Measurements from ENCODE around the gene CAMKK1.
A peak's percentile ranks its signal among the peaks of the same experiment; 100 is the strongest.
"Not testable (repeated sequence)": the region's sequence is repeated elsewhere in the genome, so short reads cannot be mapped to it uniquely, and the experiment has no call there.

CAMKK1 gene

DNA sequence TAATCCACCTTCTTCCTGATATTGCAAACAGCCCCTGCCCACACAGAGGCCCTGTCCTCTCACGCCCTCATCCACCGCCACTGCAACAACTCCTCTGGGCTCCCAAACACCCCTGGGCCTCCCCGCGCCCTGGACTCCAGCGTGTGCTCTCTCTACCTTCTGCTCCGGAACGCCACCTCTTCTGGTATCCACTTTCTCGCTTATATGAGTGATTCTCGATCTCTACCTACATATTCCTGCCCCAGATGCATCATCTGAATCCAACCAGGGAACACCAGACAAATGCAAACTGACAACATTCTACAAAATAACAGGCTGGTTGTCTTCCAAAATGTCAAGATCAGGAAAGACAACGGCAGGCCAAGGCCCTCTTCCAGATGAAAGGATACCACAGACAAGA lies 19.0 kb downstream of the CAMKK1 start:
- DNase-seq = no peak

DNA sequence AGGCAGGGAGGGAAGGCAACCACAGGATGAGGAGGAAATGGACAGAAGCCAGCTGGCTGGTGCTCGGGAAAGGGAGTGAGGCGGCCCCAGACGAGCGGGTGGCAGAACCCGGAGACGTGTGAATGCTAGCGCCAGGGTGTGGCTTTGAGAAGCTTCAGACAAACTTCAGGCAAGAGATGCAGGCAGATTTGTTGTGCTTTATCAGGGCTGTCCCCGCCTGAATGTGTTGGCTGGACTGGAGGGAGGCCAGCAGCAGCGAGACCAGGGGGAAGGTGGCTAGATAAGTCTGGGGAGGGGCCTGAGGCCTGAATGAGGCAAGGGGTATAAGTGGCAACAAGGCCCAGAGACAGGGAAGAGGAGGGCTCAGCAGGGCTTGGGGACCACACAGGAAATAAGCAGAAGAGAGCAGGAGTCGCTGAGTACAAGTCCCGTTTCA lies 22.0 kb downstream of the CAMKK1 start:
- no peak for DNase-seq

DNA sequence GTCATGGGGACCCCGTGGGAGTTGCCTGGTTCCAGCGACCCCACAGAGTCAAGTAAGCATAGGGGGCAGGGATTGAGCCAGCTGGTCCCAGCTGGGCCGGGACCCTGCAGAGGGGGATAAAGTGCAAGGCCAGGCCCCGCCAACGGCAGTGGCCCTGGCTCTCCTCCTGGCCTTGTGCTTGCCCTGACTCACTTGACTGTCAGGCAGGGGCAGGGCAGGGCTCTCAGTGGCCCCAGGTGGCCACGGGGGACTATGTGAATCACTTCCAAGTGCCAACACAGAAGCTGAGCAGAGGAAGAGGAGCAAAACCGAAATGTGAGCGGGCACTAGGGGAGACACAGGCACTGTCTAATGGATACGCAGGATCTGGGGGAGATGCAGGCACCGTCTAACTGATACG lies 25.2 kb downstream of the CAMKK1 start:
- DNase-seq = no peak

DNA sequence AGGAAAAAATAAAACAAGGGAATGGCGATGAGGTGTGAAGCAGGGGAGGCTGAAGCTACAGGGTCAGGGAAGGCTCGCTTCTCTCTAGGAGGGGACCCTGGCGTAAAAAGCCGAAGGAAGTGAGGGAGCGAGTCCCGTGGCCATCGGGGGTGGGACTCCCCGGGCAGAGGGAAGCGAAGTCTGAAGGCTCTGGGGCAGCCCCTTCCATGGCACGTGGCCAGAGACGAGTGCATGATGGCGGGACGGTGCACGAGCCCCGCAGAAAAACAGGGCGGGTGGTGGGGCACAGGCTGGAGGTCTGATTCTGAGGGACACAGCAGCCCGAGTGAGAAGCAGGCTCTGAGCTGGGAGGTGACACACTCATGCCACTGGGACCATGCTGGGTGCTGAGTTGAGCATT lies 25.7 kb downstream of the CAMKK1 start:
- DNase-seq = no peak

DNA sequence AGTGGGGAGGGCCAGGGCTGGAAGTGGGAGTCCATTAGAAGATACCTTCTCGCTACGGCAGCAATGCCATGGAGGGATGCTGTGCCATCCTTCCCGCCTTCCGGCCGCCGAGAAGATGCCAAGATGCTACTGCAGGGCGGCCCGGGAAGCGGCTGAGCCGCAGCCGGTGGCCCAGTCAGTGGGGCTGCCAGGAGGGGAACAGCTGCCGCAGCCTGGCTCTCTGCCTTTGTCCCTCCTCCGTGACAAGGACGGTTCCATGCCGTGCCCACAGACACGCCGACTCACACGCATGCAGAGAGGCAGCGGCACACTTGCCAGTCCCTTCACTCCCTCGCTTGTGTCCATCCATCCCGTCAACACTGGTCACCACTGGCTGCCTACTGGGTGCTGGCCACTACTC lies 26.6 kb downstream of the CAMKK1 start:
- DNase-seq = no peak

DNA sequence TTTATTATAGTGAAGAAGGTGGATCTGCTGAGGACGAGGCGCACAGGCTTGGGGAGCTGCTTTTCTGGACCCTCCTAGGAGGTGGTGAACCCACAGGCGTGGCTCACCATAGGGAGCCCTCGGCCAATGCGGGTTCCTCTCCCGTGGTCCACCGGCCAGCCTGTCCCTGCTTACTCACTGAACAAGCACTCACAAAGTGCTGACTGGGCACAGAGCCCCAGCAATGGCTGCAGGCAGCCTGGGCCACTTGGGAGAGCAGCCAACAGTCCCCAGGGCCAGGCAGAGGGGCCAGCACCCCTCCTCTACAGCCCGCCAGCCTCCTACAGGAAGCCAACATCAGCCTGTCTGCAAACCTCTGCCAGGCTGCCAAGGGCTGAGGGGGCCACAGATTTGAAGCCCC lies 27.7 kb downstream of the CAMKK1 start:
- DNase-seq = no peak

DNA sequence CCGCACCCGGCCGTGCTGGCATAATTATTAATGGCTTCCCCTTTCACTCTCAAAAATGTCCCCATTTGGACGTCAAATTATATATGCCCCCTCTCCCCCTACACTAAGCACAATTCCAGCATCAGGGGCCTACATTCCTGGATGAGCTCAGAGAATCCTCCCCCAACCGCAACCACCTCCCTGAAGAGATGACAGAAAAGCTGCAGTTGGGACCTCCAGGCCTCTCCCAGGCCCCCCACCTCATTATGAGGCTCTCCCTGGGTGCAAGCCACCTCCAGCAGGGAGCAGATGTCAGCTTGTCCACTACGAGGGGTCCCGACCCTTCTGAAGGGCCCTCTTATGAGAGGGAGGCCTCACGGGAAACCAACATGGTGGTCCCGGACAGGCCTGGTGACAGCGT lies 28.3 kb downstream of the CAMKK1 start:
- DNase-seq = no peak

DNA sequence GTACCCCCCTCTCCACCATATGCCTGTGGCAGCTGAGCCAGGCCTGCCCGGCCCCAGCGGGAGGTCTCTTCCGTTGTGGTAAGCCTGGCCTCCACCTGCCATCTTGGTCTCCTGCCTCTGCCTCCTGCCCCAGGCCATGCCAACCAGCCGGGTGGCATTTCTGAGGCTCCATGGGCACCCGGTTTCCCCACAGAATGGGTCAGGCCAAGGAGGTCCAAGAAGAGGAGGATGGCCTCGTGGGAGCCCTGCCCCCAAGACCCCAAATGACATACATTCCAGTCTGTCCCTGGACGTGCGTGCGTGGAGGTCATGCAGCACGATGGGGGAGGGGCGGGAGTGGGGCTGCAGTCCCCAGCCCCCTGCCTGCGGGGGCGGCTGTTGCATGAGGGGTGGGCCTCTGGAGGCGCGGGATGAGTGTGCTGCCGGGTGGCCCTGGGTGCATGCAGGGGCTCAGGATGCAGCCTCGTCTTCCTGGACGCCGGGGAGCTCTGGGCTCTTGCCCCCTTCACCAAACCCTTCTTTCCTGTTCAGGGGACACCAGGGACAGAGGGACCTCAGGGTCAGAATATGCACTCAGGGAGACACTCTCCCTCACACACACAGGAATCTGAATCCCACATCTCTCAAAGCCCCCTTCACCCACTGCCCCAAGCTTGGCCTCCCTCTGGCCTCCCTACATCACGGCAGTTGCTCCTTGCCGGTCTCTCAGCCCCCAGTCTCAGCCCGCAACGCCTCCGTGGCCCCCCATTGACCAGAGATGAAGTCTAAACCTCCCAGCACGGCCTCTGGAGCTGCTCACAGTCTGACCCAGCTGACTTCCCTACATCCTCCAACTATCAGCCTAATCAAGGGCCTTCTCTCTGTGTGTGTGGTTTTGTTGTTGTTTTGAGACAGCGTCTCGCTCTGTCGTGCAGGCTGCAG lies 30.8 kb downstream of the CAMKK1 start:
- DNase-seq = no peak

DNA sequence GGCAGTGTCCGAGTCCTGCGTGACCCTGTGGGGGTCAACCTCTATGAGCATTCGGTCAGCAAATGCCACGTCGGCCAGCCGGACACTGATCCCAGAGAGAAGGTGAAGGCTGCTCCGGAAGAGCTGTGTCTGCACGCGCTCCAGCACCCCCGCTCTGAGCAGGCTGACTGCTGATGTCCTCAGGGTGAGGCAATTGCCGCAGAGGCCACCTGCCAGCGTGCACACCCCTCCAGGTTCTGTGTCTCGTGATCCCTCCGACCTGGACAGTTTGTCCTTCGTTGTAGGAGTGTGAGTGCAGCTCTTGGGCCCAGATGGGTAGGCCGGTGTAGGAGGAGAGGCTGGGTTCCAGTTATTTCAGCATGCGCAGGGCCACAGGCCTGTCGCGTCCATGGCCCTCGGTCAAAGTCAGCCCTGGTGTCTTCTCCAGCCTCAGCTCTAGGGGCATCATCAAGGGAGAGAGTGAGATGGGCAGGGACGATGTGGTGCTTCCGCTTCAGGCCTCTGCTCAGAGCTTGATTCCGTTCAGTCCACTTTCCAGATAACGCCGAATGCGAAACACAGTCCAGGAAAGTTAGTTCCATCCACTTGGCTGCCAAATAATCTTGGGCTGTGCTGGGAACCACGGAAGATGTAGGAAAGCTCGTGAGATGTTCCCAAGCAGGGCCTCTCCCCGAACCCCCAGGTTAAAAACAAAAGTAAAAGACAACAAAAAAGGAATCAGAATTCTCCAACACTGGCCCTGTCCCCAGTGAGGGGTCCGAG lies 31.7 kb downstream of the CAMKK1 start:
- no peak for DNase-seq

DNA sequence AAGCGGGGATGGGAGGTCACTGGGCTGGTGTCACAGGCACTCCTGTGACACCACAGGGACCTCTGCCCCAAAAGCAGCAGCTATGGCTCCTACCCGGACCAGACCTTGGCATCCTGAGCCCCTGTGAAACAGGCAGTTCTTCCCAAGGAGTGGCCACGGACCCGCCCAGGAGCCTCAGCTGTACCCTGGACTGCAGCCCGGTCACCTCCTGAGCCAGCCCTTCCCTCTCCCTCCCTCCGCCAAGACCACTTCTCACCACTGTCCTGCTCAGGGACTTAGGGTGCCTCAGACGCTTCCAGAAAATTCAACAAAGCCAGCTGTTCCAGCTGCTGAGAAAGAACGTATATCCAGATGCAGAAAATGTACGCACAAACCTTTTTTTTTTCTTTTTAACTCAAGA lies 32.9 kb downstream of the CAMKK1 start:
- no peak for DNase-seq

DNA sequence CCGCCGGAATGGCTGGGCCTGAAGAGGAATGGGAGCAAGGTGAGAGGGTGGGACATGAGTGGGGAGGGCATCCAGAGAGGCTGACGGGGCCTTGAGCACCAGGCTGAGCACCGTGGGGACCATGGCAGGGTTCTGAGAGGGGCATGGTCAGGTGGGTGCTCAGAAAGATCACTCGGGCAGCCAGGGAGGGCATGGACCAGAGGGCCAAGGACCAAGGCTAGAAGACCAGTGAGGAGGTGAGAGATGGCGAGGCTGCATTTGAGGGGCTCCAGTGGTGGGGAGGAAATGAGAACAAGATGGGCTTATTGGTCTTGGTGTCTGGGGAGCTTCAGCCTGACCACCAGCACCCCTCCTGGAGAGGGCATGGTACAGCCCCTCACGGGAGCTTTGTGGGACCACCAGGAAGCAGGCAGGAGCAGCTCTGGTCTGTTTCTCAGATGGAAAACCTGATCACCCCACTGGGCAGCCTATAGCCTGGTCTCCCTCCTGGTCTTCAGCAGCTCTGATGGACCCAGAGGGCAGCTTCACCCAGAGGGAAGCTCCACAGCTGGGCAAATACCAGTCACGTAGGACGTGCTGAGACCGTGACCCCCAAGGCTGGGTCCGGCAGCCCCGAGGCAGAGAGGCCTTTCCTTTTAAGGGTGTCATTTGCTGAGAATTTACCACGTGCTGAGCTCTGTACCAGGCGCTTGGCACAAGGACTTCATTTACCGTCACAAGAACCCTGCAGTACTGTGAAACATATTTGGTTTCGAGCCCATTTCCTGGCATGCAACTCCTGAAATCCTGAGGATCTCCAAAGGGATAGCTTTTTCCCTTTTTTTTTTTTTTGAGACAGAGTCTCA lies 35.4 kb downstream of the CAMKK1 start:
- DNase-seq = no peak

DNA sequence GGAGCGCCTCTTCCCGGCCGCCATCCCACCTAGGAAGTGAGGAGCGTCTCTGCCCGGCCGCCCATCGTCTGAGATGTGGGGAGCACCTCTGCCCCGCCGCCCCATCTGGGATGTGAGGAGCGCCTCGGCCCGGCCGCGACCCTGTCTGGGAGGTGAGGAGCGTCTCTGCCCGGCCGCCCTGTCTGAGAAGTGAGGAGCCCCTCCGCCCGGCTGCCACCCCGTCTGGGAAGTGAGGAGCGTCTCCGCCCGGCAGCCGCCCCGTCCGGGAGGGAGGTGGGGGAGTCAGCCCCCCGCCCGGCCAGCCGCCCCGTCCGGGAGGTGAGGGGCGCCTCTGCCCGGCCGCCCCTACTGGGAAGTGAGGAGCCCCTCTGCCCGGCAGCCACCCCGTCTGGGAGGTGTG lies 38.6 kb downstream of the CAMKK1 start:
- DNase-seq = not testable (repeated sequence)

DNA sequence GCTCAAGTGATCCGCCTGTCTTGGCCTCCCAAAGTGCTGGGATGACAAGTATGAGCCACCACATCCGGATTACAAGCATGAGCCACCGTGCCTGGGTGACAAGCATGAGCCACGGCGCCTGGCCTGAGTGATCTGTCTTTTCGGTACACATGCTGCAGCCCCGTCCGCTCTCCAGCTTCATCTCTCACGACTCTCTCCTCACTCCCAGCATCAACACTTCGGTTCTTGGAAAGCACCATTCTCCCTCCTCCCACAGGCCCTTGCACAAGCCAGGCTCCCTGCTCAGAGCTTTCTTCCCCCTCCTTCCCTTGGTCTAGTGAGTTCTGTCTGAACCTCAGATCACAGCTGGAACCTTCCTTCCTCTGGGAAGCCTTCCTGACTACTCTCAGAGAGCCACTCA lies 40.3 kb downstream of the CAMKK1 start:
- DNase-seq = no peak

DNA sequence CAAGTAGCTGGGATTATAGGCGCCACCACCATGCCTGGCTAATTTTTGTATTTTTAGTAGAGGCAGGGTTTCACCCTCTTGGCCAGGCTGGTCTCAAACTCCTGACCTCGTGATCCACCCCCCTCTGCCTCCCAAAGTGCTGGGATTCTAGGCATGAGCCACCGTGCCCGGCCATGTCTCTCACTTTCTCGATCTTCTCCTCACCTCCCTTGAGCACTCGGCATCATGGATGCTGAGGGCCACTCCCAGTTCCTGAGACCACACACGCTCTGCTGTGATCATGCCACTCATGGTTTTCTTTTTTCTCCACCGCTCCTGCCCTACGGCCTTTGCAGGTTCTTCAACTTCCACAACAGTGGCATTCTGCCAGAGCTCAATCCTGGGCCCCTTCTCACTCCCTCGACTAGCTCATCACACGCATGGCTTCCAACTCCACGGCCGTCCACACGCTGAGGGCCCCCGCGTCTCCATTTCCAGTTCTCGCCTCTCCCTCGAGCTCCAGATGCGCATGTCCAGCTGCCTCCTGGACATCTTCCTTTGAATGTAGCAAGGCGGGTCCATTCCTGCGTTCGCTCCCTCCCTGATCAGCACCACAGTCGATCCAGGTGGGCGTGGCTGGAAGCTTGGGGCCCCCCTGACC lies 41.3 kb downstream of the CAMKK1 start:
- no peak for DNase-seq

DNA sequence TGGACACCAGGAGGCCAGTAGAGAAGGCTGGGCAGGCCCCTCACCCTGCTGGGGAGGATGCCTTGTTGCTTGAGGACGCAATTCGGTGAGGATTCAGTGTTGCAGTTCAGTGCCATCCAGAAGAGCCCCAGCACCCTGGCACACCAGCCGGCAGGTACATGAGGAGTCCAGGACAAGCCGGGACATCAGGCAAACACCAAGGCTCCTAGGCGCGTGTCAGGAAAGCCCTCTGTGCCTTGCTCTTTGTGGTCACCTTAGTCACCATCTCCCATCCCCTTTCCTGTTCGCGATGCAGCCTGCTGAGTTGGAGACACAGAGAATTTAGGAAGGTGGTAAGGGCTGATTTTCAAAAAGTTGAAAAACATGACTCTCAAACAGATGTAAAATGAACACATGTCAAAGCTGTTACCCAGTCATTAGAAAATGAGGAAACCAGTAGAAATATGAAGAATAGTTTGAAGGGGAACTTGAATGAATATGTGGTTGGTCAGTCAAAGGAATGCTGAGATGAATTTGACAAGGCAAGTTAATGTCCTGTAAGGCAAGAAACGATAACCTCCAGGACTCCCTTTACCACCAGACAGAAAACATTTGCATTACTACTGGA lies 44.5 kb downstream of the CAMKK1 start:
- DNase-seq = no peak

DNA sequence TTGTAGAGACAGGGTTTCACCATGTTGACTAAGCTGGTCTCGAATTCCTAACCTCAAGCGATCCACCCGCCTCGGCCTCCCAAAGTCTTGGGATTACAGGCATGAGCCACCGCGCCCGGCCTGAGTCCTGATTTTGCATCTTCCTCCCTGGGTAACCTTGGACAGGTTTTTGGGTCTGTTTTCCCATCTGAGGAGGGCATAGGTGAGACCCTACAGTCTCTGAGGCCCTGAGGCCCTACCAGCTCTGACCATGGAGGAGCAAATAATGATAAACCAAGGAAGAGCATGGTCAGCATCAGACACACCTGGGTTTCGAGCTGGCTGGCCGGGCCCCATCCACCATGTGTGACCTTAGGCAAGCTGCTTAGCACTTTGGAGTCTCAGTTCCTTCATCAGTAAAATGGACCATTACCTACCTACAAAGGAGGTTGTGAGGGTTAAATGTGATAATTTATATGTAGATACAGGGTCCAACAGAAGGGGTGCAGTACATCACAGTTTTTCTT lies 45.6 kb downstream of the CAMKK1 start:
- no peak for DNase-seq

DNA sequence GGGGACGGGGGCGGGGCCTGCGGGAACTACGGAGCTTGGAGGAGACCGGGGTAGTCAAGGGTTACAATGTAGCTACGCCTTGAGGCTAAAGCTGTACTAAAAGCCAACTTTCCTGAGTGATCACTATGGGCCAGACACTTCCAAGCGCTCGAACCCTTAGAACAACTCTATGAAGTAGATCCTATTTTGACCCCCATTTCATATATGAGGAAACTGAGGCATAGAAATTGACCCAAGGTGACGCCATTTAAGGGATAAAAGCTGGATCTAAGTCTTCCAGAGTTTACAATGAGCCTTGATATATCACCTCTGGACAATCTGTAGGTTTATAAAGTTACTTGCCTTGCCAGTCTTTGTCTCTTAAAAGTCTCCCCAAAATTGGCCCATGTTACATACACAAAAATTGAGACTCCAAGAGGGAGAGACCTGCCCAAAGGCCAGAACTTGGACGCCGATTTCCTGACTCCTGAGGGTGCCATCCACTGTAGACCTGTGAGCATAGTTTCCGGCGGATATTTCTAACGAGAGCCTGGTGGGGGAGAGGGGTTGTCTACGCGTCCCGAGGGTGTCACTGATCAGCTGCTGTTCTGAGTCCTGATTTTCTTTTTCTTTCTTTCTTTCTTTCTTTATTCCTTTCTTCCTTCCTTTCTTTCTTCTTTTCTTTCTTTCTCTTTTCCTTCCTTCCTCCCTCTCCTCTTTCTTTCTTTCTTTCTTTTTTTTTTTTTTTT lies 46.3 kb downstream of the CAMKK1 start:
- DNase-seq = no peak

DNA sequence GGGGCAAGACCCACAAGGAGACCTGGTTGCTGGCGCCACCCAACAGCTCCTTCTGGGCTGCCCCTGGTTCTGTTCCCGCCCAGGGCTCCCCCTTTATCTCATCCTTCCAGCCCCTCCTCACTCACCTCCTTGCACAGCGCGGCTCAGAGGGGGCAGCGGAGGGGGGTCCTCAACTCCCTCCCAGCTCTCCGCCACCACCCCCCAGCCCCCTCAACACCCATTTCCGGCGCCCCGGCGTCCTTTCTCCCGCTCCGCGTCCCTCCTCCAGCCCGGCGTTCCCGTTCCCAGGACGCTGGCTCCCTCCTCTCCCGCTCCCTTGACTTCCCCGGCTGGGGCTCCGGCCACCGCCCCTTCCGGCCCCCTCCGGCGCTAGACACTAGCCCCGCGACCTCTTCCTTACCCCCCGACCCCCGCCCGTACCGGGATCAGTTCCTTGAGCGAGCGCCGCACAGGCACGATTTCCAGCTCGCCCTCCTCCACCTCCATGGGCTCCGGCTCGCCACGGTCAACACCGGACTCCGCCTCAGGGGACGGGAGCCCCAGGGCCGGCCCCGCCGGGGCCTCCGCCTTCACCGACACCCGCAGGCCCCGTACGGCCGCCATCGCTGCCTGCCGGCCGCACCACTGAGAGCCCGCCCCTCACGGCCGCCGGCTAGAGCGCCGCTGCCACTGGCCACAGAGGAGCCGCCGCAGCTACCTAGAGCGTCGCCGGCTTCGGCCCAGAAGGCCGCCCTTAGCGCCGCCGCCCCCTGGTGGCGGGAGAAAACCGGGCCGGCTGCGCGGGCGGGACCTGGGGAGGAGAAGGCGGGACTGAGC lies 47.0 kb downstream of the CAMKK1 start, which contains the start of gene NCBP3:
TSS of gene NCBP3 (minus strand) at position 626 of the 816 bp plus-strand sequence. CDS start at position 603, 23 bp downstream.
- DNase-seq = peak; percentile 90

DNA sequence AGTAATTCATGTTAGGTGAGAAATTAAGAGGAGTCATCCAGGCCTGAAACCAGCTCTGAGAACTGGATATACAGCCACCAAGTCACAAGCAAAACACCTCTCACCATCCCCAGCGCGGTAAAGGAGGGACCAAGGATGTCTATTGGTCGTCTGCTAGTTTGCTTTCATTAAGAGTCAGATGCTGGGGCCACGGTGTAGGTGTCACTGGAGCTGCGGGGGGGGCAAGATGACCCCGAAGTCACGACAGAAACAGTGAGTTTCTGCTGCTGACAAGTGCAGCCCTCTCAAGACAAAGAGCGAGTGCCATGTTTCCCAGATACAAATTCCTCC lies 47.6 kb downstream of the CAMKK1 start:
- peak; percentile 59 for DNase-seq

DNA sequence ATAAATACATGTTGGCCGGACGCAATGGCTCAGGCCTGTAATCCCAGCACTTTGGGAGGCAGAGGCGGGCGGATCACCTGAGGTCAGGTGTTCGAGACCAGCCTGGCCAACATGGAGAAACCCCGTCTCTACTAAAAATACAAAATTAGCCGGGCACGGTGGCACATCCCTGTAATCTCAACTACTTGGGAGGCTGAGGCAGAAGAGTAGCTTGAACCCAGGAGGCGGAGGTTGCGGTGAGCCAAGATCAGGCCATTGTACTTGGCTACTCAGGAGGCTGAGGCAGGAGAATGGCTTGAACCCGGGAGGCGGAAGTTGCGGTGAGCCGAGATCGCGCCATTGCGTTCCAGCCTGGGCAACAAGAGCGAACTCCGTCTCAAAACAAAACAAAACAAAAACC lies 48.3 kb downstream of the CAMKK1 start:
- DNase-seq = not testable (repeated sequence)

All from activated naive CD4-positive, alpha-beta T cell treated with Interleukin-2 at 50 U/mL for 16 hours (primary cell).